H4 (cell line): ENCODE results near the gene PKP2. TPM values are rescaled to one million over a fixed set of nuclear protein-coding genes. Genes with fewer than 3 reads are reported as not detected.

Experiments used
- DNase-seq: peaks from one replicate; pipeline ENCODE4 v3.0.0-alpha.2; 2015; ENCODE audit warnings: low spot score
- total RNA-seq: library from RNA; depleted of rRNA; stranded (reverse); fragments of >200 nt; shearing (Covaris generic); gene quantifications from 2 replicates; pipeline ENCODE4 v1.2.3, GENCODE V29; 2014

Gene PKP2
- total RNA-seq, 1 experiment from 2014 or later: 6.1 TPM

DNA sequence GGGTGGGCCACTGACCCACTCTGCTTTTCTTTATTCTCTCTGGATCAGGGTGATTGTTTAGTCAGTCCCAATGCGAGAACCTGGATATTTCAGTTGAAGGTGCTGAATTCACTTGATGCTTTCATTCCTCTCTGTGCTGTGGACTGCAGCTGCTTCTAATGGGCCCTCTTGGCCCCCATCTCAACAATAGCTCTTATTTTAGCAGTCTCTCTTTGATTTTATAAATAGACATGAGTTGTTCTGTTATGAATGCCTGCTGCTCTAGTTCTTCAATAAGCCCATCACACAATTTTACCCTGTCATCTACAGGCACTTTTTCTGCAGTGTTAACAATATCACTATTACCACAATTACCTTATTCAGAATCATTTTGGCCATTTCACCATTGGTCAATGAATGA lies 86.7 kb downstream of the PKP2 start:
- no peak for DNase-seq

DNA sequence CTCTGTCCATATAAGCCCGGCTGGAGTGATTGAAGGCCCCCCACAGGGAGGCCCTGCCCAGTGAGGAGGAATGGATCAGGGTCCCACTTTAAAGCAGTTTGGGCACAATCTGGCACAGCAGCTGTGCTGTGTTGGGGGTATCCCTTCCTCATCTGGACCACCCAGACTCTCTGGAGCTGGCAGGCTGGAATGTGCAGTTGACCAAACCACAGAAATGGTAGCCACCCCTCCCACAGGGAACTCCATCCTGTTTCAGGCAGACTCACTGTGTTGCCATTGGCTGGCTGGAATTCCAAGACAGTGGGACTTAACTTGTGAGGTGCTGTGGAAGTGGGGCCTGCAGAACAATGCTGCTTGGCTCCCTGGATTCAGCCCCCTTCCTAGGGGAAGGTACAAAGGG lies 87.4 kb downstream of the PKP2 start:
- no peak for DNase-seq

GRCh38 chr12:32804301-32804700 lies 92.3 kb downstream of the PKP2 start:
- no peak for DNase-seq

DNA sequence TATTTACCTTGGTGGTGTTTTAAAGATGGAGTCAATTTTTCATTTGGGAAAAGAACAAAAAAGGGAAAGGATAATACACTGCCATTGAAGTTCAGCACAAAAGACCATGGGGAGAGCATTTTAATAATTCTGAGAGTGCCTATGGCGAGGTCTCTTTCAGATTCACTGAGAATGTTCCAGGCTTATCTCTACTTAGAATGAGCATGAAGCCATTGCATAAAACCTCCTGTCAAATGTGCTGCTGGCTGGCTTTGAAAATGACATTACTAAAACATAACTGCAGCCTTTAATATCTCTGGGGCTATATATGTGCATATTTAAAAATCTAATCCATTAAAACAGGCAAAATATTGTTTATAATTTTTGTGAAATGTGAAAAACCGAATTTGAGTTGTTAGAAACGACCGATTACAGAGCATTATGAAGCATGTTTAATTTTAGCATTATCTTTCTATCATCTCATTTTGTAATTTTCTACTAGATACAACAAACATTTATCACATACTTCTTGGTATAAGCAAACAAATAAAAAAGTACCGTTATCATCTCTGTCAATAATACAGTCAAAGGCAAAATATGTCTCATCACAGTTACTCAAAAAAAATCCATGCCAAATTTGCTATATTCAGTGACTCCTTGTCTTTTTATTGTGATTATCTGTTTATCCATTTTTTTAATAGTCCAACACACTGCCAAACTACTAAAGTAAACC lies 95.2 kb downstream of the PKP2 start:
- DNase-seq: no peak

GRCh38 chr12:32794281-32794680 lies 102.3 kb downstream of the PKP2 start:
- no peak for DNase-seq

GRCh38 chr12:32789916-32790315 lies 106.7 kb downstream of the PKP2 start:
- no peak for DNase-seq

DNA sequence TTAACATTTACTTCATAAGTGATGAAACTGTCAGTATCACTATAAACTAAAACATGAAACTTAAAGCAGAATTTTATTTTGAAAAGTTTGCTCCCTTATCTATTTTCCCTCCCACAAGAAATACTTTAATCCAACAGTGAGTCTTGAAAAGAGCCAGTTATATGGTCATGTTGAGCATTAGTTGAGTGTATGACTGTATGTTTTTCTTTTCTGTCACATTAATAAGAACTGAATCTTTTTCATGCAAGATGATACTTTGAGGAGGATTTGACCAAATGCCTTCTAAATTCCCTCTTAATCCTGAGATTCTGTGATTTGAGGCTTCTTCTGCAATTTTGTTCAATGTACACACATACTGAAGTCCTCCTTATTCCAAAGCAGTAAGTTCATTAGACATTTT lies 107.1 kb downstream of the PKP2 start:
- no peak for DNase-seq

GRCh38 chr12:32788405-32788804 lies 108.2 kb downstream of the PKP2 start:
- no peak for DNase-seq

DNA sequence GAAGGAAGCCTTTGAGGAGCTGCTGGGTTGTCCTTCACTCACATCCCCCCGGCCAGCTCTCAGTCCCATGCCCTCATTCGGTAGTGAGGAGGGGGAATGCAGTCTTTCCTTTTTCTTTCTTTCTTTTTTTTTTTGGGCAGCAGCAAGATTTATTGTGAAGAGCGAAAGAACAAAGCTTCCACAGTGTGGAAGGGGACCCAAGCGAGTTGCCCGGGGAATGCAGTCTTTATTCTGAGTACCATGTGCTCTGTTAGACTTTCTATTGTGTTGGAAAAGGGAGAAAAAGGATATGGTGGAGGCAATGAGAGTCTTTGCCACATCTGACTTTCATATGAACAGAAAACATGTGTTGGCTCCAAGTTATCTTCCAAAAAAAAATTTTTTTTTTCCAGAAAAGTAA lies 111.0 kb downstream of the PKP2 start:
- DNase-seq: no peak

DNA sequence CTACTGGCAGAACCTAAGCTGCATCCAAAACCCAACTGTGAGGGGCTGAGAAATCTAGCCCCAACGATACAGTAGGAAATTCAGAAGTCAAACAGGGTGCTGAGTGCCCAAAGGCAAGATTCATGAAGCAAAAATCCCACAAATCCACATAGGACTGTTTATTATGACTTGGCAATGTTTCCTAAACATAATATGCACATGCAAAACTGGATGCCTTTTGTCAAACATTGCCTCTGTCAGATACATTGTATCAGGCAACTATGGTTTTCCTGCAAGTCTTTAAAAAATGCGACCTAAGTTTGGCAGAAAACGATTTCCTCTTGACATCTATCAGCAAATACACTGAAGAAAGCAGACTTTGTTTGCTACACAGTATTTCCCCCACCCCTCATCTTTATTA lies 113.5 kb downstream of the PKP2 start:
- DNase-seq: no peak

DNA sequence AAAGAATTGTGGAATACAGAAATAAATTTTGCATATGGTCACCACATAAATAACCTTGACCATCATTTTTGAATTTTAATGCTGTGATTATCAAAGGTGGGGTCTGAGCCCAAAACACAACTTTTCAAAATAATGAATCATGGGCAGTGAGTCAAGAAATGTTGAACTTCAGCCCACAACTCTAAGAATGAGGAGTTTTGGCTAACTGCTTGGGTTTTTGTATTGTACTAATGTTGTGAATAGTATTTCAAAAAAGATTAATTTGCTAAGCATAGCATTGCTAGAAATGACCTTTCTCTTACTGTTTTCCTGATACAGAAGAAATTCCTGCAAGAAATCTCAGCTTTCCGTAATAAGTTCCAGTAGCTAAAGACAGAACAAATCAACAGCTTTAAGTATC lies 116.5 kb downstream of the PKP2 start:
- no peak for DNase-seq

- no peak for DNase-seq
These were observed 118.8 kb downstream of the PKP2 start for GRCh38 chr12:32777691-32778175.

- DNase-seq: no peak
These were observed 119.4 kb downstream of the PKP2 start for GRCh38 chr12:32777159-32777558.

DNA sequence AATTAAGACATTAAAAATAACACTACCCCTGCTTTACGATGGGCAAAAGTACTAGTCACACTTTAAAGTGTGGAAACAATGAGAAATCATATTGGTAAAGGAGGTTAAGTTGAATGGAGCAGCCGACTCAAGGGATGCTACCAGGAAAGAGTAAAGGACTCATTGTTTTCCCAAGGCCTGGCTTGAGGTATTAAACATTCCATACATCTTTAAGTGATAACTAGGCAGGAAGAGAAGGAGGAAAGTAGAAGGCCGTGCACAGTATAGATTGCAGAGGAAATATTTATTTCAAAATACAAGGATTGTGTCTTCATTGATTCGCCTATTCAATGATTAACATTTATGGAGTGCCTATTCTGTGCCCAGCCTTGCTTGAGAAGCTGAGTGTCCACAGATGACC lies 120.3 kb downstream of the PKP2 start:
- DNase-seq: no peak

GRCh38 chr12:32773691-32774090 lies 122.9 kb downstream of the PKP2 start:
- DNase-seq: no peak

GRCh38 chr12:32770141-32770540 lies 126.4 kb downstream of the PKP2 start:
- no peak for DNase-seq

DNA sequence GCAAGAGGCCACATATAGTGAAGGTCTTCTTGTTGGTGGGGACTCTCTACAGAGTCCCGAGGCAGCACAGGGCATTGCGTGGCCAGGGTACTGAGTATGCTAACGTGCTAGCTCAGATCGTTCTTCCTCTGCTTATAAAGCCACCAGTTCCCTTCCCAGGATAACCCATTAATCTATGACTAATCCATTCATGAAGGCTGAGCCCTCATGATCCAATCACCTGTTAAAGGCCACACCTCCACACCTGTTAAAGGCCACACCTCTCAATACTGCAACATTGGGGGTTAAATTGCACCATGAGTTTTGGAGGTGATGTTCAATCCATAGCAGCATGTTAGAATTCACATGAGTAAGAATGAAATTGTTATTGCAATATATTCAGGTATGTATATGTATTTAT lies 128.1 kb downstream of the PKP2 start:
- DNase-seq: no peak

DNA sequence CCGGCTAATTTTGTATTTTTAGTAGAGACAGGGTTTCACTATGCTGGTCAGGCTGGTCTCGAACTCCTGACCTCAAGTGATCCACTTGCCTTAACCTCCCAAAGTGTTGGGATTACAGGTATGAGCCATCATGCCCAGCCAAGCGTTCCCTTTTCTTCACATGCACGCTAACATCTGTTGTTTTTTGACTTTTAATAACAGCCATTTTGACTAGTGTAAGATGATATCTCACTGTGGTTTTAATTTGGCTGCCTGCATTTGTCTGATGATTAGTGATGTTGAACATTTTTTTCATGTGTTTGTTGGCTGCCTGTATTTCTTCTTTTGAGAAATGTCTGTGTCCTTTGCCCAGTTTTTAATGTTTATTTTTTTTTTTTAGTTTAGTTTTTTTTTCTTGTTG lies 130.7 kb downstream of the PKP2 start:
- peak; percentile 74 for DNase-seq

DNA sequence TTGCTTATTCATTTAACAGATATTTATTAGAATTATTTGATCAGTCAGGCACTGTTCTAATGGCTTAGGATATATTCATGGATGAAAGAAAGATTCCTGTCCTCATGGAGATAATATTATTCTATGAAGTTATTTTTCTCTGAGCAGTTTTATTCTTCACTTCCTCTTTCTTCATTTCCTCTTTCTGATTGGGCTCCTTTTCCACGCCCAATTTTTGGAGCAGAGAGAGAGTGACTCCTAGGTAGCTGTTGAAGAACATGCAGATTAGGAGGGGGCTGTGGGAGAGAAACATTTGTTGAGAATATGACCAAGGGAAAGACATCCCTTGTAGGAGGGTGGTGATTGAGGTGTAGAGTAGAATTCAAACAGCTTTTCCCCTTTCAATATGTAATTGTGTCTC lies 134.9 kb downstream of the PKP2 start:
- DNase-seq: no peak

DNA sequence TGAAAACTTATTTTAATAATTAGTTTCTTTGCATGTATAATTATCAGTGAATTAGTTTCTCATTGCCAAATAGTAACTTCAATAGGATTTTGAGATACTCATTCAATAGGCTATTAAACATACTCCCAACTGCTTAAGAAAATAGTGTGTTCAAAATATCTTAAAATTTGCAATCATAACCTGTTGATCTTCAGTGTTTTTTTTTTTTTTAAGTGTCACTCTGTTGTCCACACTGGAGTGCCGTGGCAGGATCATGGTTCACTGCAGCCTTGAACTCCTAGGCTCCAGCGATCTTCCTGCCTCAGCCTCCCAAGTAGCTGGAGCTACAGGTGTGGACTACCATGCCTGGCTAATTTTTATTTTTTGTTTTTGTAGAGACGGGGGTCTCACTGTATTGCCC lies 139.4 kb downstream of the PKP2 start:
- DNase-seq: no peak

DNA sequence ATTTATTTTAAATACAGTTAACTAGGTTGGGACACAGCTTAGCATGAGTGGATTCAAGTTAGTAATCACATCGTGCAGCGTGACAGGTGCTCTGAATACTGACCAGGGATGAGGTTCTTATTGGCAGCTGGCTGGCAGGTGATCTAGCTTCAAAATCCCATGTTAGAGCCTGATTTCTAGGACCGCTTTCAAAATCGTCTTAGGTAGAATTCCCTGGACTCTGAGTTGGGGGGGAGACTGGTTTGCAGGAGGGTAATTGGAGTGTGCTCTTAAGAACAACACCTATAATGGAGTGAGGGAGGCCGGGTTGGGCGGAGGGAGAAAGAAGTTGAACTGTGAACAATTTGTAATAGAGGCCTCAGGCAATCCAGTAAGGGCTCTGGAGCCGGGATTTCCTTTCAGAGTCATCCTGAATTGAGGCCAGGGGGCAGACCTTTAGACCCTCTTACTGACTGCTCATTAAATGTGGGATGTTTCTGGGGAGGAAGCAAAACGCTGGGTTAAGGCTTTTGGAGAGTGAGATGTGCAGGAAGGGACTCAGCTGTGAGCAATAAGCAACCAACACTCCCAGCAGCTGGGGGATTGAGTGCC lies 140.0 kb downstream of the PKP2 start:
- no peak for DNase-seq

DNA sequence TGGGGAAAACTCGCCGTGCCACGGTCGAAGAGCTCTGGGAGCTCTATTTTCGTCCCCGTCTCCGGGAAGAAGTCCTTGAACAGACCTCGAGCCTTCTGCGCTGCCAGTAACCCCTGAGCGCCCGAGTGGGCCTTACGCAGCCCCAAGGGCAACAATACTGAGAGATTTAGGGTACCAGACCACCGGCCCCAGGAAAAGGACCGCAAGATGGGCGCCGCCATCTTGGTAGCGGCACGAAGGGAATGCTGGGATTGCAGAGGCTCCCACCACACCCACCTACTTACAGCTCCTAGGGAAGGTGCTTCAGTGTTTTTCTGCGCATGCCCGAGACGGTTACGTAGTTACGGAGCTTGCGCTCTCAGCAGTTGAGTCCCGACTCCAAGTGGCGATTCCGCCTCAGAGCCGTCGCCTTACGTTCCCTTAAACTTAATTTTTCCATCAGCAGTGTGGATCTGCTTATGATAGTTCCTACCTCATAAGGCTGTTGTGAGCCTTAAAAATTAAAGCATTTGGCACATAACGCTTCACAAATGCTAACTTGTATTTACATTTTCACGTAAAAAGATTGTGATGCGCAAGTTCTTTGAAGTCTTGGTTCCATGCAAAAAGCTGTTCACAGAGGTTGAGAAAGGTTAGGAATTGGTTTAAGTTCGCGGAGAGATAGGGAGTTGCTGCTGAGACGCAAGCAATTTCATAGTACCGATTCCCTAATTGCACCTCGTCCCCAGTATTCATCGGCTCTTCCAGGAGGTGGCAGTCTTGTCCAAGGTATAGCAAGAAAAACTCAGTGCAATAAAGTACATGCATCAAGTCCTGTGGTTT lies 140.7 kb downstream of the PKP2 start, which contains the start of gene YARS2:
YARS2 (minus strand) TSS at position 244 of the 822 bp plus-strand sequence; CDS start at position 221, 23 bp downstream.
- peak; percentile 98 for DNase-seq
